Testis (tissue), 2 donors: ENCODE data around the gene RPP25L.

Experiments used
- POLR2A ChIP-seq: fragments of 450-650 bp; IDR thresholded peaks from one replicate; pipeline ENCODE4 v1.6.1; 2017; ENCODE audit warnings: antibody characterized with exemption, mild to moderate bottlenecking, moderate library complexity
- TF ChIP-seq, protein P1 (sequence below), 3 experiments: fragments of 450-650 bp in 2 of 3; fragments of 200-600 bp in 1 of 3; sonication (generic) in 1 of 3; IDR thresholded peaks; one replicate each; pipeline ENCODE4 v1.5.1; 2016 to 2019; ENCODE audit warnings: antibody characterized with exemption in 3 of 3, mild to moderate bottlenecking in 2 of 3, moderate library complexity in 1 of 3

DNA sequence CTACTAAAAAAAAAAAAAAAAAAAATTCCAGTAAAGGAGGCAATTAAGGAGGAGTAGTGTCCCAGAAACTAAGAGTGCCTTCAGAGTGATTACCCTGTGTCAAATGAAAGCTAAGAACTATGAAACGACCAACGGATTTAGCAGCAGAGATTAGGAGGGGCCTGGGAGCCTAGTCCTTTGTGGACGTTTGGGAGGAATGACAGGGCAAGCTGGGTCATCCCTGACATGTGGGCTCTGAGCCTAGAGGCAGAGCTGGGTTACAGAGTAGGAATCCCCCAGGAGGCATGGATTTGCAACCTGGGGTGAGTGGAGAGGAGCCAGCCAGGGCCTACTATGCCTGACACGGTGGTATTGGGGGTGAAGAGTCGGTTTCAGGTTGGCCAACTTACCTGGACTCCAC lies 21.3 kb upstream of the RPP25L start:
- TF ChIP-seq, protein P1, sequence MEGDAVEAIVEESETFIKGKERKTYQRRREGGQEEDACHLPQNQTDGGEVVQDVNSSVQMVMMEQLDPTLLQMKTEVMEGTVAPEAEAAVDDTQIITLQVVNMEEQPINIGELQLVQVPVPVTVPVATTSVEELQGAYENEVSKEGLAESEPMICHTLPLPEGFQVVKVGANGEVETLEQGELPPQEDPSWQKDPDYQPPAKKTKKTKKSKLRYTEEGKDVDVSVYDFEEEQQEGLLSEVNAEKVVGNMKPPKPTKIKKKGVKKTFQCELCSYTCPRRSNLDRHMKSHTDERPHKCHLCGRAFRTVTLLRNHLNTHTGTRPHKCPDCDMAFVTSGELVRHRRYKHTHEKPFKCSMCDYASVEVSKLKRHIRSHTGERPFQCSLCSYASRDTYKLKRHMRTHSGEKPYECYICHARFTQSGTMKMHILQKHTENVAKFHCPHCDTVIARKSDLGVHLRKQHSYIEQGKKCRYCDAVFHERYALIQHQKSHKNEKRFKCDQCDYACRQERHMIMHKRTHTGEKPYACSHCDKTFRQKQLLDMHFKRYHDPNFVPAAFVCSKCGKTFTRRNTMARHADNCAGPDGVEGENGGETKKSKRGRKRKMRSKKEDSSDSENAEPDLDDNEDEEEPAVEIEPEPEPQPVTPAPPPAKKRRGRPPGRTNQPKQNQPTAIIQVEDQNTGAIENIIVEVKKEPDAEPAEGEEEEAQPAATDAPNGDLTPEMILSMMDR (IDR thresholded peaks at IDR 0.05) = no peak
- TF ChIP-seq POLR2A = no peak
